Keratinocyte (primary cell): ENCODE data around the gene ASF1B.

ENCODE experiments used
- EZH2 ChIP-seq: IDR thresholded peaks from one replicate; pipeline ENCODE4 v1.6.1; 2012; ENCODE audit warnings: inconsistent platforms, mild to moderate bottlenecking, low read length, moderate library complexity
- TF ChIP-seq, protein P1 (sequence below), 3 experiments: IDR thresholded peaks in 1 of 3; conservative IDR thresholded peaks in 1 of 3; optimal IDR thresholded peaks in 1 of 3; 2 replicates in 2 of 3; 3 replicates in 1 of 3; pipeline versions ENCODE3 to v1.5.1; 2011; ENCODE audit warnings: low read length in 3 of 3, mild to moderate bottlenecking in 3 of 3, moderate library complexity in 2 of 3, control low read depth in 1 of 3, inconsistent platforms in 1 of 3; ENCODE audit not compliant: insufficient read depth in 2 of 3; ENCODE audit errors: extremely low read depth in 1 of 3

DNA sequence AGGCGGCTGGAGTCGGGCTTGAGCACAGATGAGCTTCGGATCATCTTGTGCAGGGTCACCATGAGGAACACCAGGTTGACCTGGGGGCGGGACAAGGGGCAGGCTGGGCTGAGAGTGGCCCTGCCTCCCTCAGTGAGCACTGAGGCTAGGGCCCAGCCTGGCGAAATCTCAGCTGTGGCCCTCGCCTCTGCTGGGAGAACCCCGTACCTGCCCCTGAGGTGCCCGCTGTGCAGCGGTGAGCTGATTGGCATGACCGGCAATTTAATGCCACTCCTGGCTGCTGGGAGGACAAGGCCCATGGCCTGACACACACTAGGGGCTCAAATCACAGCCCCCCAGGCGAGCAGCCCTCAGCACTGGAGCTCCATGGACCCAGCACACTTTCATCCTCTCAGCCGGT, 19.7 kb upstream of the ASF1B start:
- TF ChIP-seq, protein P1, sequence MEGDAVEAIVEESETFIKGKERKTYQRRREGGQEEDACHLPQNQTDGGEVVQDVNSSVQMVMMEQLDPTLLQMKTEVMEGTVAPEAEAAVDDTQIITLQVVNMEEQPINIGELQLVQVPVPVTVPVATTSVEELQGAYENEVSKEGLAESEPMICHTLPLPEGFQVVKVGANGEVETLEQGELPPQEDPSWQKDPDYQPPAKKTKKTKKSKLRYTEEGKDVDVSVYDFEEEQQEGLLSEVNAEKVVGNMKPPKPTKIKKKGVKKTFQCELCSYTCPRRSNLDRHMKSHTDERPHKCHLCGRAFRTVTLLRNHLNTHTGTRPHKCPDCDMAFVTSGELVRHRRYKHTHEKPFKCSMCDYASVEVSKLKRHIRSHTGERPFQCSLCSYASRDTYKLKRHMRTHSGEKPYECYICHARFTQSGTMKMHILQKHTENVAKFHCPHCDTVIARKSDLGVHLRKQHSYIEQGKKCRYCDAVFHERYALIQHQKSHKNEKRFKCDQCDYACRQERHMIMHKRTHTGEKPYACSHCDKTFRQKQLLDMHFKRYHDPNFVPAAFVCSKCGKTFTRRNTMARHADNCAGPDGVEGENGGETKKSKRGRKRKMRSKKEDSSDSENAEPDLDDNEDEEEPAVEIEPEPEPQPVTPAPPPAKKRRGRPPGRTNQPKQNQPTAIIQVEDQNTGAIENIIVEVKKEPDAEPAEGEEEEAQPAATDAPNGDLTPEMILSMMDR (optimal IDR thresholded peaks at IDR 0.05 in 1 of 3, IDR thresholded peaks at IDR 0.05 in 1 of 3, conservative IDR thresholded peaks at IDR 0.05 in 1 of 3; ENCODE audit: extremely low read depth in 1 of 3, insufficient read depth in 2 of 3, low read length in 3 of 3), result no peak
- no peak for TF ChIP-seq EZH2
